ENCODE results near the gene MSH6. TPM values are rescaled to one million over a fixed set of nuclear protein-coding genes. Genes with fewer than 3 reads are reported as not detected.

Gene MSH6
- total RNA-seq, 1 donor, result 35.8 TPM

- H3K79me2 ChIP-seq (ENCODE audit: insufficient read depth, low read length), result no peaks in the 10 kb centered on the region
- H3K4me3 ChIP-seq (ENCODE audit: insufficient read depth, low read length), result no peak overlapping the region
- TF ChIP-seq CTCF (IDR thresholded peaks at IDR 0.05; ENCODE audit: extremely low read depth, low read depth, low read length), result no peak
- no peaks in the 10 kb centered on the region for H3K9me3 ChIP-seq (ENCODE audit: low read depth, low read length)
- H3K27ac ChIP-seq (ENCODE audit: low read depth, low read length), result no peak overlapping the region
- H3K27me3 ChIP-seq (ENCODE audit: insufficient read depth, low read length), result peaks cover 17% of the 10 kb centered on the region
- no peak for DNase-seq (ENCODE audit: insufficient read length, low spot score, missing footprints)
- H3K36me3 ChIP-seq (ENCODE audit: insufficient read depth, low read length), result no peaks in the 10 kb centered on the region
- no peaks in the 10 kb centered on the region for H3K4me1 ChIP-seq (ENCODE audit: insufficient read depth, low read length)
- H2AFZ ChIP-seq (ENCODE audit: low read length), result no peak overlapping the region
- H3K4me2 ChIP-seq (ENCODE audit: insufficient read depth, low read length), result no peak overlapping the region
- no peaks in the 10 kb centered on the region for H4K20me1 ChIP-seq (ENCODE audit: insufficient read depth, low read length)
Measured at GRCh38 chr2:47744074-47744473, 38.9 kb upstream of the MSH6 start.

GRCh38 chr2:47747878-47748277 is 35.1 kb upstream of the MSH6 start:
- H3K27me3 ChIP-seq (ENCODE audit: insufficient read depth, low read length), result peaks cover 9% of the 10 kb centered on the region
- no peak for TF ChIP-seq CTCF (IDR thresholded peaks at IDR 0.05; ENCODE audit: extremely low read depth, low read depth, low read length)

DNA sequence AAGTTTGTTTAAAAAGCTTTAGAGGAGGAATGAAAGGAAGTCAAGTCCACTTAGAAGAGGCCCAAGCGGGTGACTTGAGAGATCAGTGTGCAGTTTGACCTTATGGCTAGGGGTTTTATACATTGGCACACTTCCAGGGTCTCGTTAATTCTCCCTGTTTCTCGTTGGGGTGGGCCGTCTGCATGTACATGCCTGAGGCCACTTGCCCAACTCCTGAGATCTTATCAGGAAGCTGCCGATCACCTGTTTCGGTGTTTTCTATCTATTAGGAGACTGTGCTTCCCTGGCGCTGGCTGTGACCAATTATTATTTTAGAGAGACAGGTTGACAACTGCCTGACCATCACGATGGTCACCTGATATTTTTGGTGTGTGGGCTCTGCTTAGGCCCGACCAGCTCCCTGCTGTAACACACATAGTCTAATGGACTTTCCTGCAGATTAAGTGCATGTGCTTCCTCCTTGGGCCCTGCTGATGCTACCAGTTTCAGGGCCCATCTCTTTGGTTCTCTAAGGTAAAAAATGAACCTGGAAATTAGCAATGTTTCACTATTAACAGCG is 31.0 kb upstream of the MSH6 start:
- Histone ChIP-seq H3K79me2 (ENCODE audit: insufficient read depth, low read length) (no peaks in the 10 kb centered on the region), H3K9me3 (ENCODE audit: low read depth, low read length) (no peaks in the 10 kb centered on the region), H3K4me3 (ENCODE audit: insufficient read depth, low read length) (no peak overlapping the region), H3K27me3 (ENCODE audit: insufficient read depth, low read length) (no peaks in the 10 kb centered on the region), H3K4me1 (ENCODE audit: insufficient read depth, low read length) (peaks cover 6% of the 10 kb centered on the region), H3K36me3 (ENCODE audit: insufficient read depth, low read length) (no peaks in the 10 kb centered on the region), H3K27ac (ENCODE audit: low read depth, low read length) (peak overlapping the region; percentile 62), H2AFZ (ENCODE audit: low read length) (peak overlapping the region; percentile 31), H4K20me1 (ENCODE audit: insufficient read depth, low read length) (no peaks in the 10 kb centered on the region), H3K4me2 (ENCODE audit: insufficient read depth, low read length) (peak overlapping the region; percentile 37)
- no peak for DNase-seq (ENCODE audit: insufficient read length, low spot score, missing footprints)
- no peak for TF ChIP-seq CTCF (IDR thresholded peaks at IDR 0.05; ENCODE audit: extremely low read depth, low read depth, low read length)

More at GRCh38 chr2:47747878-47748277, 35.1 kb upstream of the MSH6 start:
- Histone ChIP-seq H4K20me1 (ENCODE audit: insufficient read depth, low read length) (no peaks in the 10 kb centered on the region), H3K4me2 (ENCODE audit: insufficient read depth, low read length) (no peak overlapping the region), H3K27ac (ENCODE audit: low read depth, low read length) (no peak overlapping the region), H3K4me1 (ENCODE audit: insufficient read depth, low read length) (peaks cover 6% of the 10 kb centered on the region), H3K4me3 (ENCODE audit: insufficient read depth, low read length) (no peak overlapping the region), H3K79me2 (ENCODE audit: insufficient read depth, low read length) (no peaks in the 10 kb centered on the region), H2AFZ (ENCODE audit: low read length) (no peak overlapping the region), H3K36me3 (ENCODE audit: insufficient read depth, low read length) (no peaks in the 10 kb centered on the region), H3K9me3 (ENCODE audit: low read depth, low read length) (no peaks in the 10 kb centered on the region)
- no peak for DNase-seq (ENCODE audit: insufficient read length, low spot score, missing footprints)

DNA sequence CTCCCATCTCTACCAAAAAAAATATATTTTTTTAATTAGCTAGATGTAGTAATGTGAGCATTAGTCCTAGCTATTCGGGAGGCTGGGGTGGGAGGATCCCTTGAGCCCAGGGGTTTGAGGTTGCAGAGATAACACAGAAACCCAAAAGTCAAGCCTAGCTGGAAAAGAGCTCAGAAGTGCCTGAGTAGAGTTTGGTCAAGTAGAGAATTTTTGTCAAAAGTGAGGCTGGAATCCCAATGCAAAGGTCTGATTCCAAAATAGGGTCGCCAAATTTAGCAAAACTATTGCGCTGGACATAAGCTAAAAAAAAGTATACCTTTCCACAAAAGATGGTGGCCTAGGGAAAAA is 15.5 kb upstream of the MSH6 start:
- Histone ChIP-seq H4K20me1 (ENCODE audit: insufficient read depth, low read length) (no peaks in the 10 kb centered on the region), H3K4me3 (ENCODE audit: insufficient read depth, low read length) (peak overlapping the region; percentile 62), H2AFZ (ENCODE audit: low read length) (peak overlapping the region; percentile 86), H3K27me3 (ENCODE audit: insufficient read depth, low read length) (no peaks in the 10 kb centered on the region), H3K4me1 (ENCODE audit: insufficient read depth, low read length) (no peaks in the 10 kb centered on the region), H3K4me2 (ENCODE audit: insufficient read depth, low read length) (peak overlapping the region; percentile 78), H3K27ac (ENCODE audit: low read depth, low read length) (no peak overlapping the region), H3K79me2 (ENCODE audit: insufficient read depth, low read length) (no peaks in the 10 kb centered on the region), H3K9me3 (ENCODE audit: low read depth, low read length) (peaks cover 9% of the 10 kb centered on the region), H3K36me3 (ENCODE audit: insufficient read depth, low read length) (no peaks in the 10 kb centered on the region)
- TF ChIP-seq CTCF (IDR thresholded peaks at IDR 0.05; ENCODE audit: extremely low read depth, low read depth, low read length), result no peak
- DNase-seq (ENCODE audit: insufficient read length, low spot score, missing footprints), result no peak
